SK-N-SH (cell line): ENCODE measurements around the gene ADAMTS4. TPM values are rescaled to one million over a fixed set of nuclear protein-coding genes. Genes with fewer than 3 reads are reported as not detected.

Source experiments
- CTCF ChIA-PET: fragments of 300-600, 350-600 bp; formaldehyde crosslinking; extraction: SDS; loops from one replicate; lab custom pipeline; 2021; lab: Yijun Ruan, JAX
- POLR2A ChIA-PET: fragments of 350-600 bp; sonication (Branson Sonifier 250); formaldehyde crosslinking; extraction: SDS; loops from one replicate; lab custom pipeline; 2020; ENCODE audit warnings: antibody characterized with exemption, inconsistent platforms; lab: Yijun Ruan, JAX
- DNase-seq: peaks from one replicate; pipeline ENCODE4 v3.0.0; 2012
- H2AFZ ChIP-seq: fragments of 200-600 bp; sonication (generic); 2 replicates; pipeline ENCODE4 v1.8.1; 2016; ENCODE audit warnings: antibody characterized with exemption, mild to moderate bottlenecking, low read depth
- H3F3A ChIP-seq: fragments of 200-600 bp; sonication (generic); replicated peaks from 2 replicates; pipeline ENCODE3; 2016; ENCODE audit warnings: antibody characterized with exemption, mild to moderate bottlenecking; ENCODE audit not compliant: insufficient read depth
- H3K27ac ChIP-seq, 2 experiments: fragments of 200-500 bp in 1 of 2; fragments of 200-600 bp in 1 of 2; sonication (Bioruptor generic) in 1 of 2; sonication (generic), shearing (Covaris generic) in 1 of 2; 2 replicates each; pipeline versions ENCODE4 v1.5.1 to v1.6.1; 2014 to 2016; ENCODE audit warnings: low read depth in 2 of 2, inconsistent platforms in 1 of 2, low read length in 1 of 2, mild to moderate bottlenecking in 1 of 2, mixed read lengths in 1 of 2
- H3K27me3 ChIP-seq: fragments of 200-600 bp; sonication (generic), shearing (Covaris generic); 2 replicates; pipeline ENCODE4 v1.6.1; 2016; ENCODE audit warnings: mixed run types; ENCODE audit not compliant: insufficient read depth
- H3K36me3 ChIP-seq, 2 experiments: fragments of 200-500 bp in 1 of 2; fragments of 200-600 bp in 1 of 2; sonication (Bioruptor generic) in 1 of 2; sonication (generic) in 1 of 2; replicated peaks in 1 of 2; 2 replicates each; pipeline versions ENCODE3 to v1.5.1; 2014 to 2016; ENCODE audit warnings: low read length in 1 of 2, mild to moderate bottlenecking in 1 of 2; ENCODE audit not compliant: insufficient read depth in 2 of 2, control insufficient read depth in 1 of 2
- H3K4me1 ChIP-seq, 2 experiments: fragments of 200-500 bp in 1 of 2; fragments of 200-600 bp in 1 of 2; sonication (Bioruptor generic) in 1 of 2; sonication (generic), shearing (Covaris generic) in 1 of 2; 2 replicates each; pipeline versions ENCODE4 v1.5.1 to v1.6.1; 2014 to 2016; ENCODE audit warnings: low read depth in 1 of 2, low read length in 1 of 2, mixed run types in 1 of 2; ENCODE audit not compliant: insufficient read depth in 2 of 2, control insufficient read depth in 1 of 2
- H3K4me2 ChIP-seq: fragments of 200-600 bp; sonication (generic), shearing (Covaris generic); 2 replicates; pipeline ENCODE4 v1.6.1; 2017; ENCODE audit warnings: mixed run types
- H3K4me3 ChIP-seq, 2 experiments: fragments of 200-500 bp in 1 of 2; fragments of 200-600 bp in 1 of 2; sonication (Bioruptor generic) in 1 of 2; sonication (generic), shearing (Covaris generic) in 1 of 2; 2 replicates each; pipeline versions ENCODE4 v1.5.1 to v1.8.1; 2014 to 2016; ENCODE audit warnings: low read depth in 2 of 2, inconsistent platforms in 1 of 2, low read length in 1 of 2, mild to moderate bottlenecking in 1 of 2, mixed read lengths in 1 of 2, moderate library complexity in 1 of 2
- H3K79me2 ChIP-seq: fragments of 200-600 bp; sonication (generic); 2 replicates; pipeline ENCODE4 v1.8.1; 2017; ENCODE audit warnings: mild to moderate bottlenecking; ENCODE audit not compliant: insufficient read depth
- H3K9ac ChIP-seq: fragments of 200-600 bp; sonication (generic); 2 replicates; pipeline ENCODE4 v1.6.1; 2017; ENCODE audit warnings: mixed run types
- H3K9me2 ChIP-seq: fragments of 200-600 bp; sonication (generic); 2 replicates; pipeline ENCODE4 v1.6.1; 2017; ENCODE audit warnings: mixed run types
- H3K9me3 ChIP-seq: fragments of 200-600 bp; sonication (generic); 2 replicates; pipeline ENCODE4 v1.6.1; 2017; ENCODE audit warnings: mixed run types, mild to moderate bottlenecking, moderate library complexity
- H4K20me1 ChIP-seq: fragments of 200-600 bp; sonication (generic); 2 replicates; pipeline ENCODE4 v1.6.1; 2017; ENCODE audit warnings: mild to moderate bottlenecking, mixed run types; ENCODE audit not compliant: insufficient read depth
- CHD2 ChIP-seq: fragments of 150-350 bp; IDR thresholded peaks from 2 replicates; pipeline ENCODE4 v1.6.1; 2018; ENCODE audit warnings: low read length; ENCODE audit not compliant: partially characterized antibody
- CTCF ChIP-seq: fragments of 200-600 bp; sonication (generic); IDR thresholded peaks from 2 replicates; pipeline ENCODE4 v1.6.1; 2017; ENCODE audit warnings: antibody characterized with exemption, mild to moderate bottlenecking, moderate library complexity
- ELF1 ChIP-seq: IDR thresholded peaks from 2 replicates; pipeline ENCODE4 v1.4.0; 2012
- EP300 ChIP-seq, 2 experiments: IDR thresholded peaks; 2 replicates each; pipeline versions ENCODE4 v1.4.0 to v1.6.1; 2012; ENCODE audit warnings: borderline replicate concordance in 1 of 2, low read depth in 1 of 2, low read length in 1 of 2
- MAX ChIP-seq: IDR thresholded peaks from 2 replicates; pipeline ENCODE4 v1.4.0; 2012; ENCODE audit warnings: low read depth
- MEF2A ChIP-seq: IDR thresholded peaks from 2 replicates; pipeline ENCODE4 v1.4.0; 2012; ENCODE audit warnings: low read depth, borderline replicate concordance
- MXI1 ChIP-seq: IDR thresholded peaks from 2 replicates; pipeline ENCODE4 v1.6.1; 2012; ENCODE audit warnings: mild to moderate bottlenecking, low read depth, low read length, improper control_type of control experiment
- NFIC ChIP-seq: IDR thresholded peaks from 2 replicates; pipeline ENCODE4 v1.4.0; 2012; ENCODE audit warnings: borderline replicate concordance
- NRF1 ChIP-seq: IDR thresholded peaks from 2 replicates; pipeline ENCODE4 v1.6.1; 2012; ENCODE audit warnings: low read depth, mild to moderate bottlenecking, low read length
- PBX3 ChIP-seq: IDR thresholded peaks from 2 replicates; pipeline ENCODE4; 2012
- POLR2AphosphoS5 ChIP-seq: IDR thresholded peaks from 2 replicates; pipeline ENCODE4 v1.6.1; 2012; ENCODE audit warnings: low read depth, low read length
- RAD21 ChIP-seq: IDR thresholded peaks from 2 replicates; pipeline ENCODE4 v1.6.1; 2012; ENCODE audit warnings: mild to moderate bottlenecking, low read length
- RCOR1 ChIP-seq: fragments of 150-350 bp; IDR thresholded peaks from 2 replicates; pipeline ENCODE4 v1.6.1; 2017; ENCODE audit warnings: antibody characterized with exemption, low read length
- REST ChIP-seq: IDR thresholded peaks from 2 replicates; pipeline ENCODE4 v1.6.1; 2012; ENCODE audit warnings: mild to moderate bottlenecking, low read depth, low read length, moderate library complexity
- RFX5 ChIP-seq: IDR thresholded peaks from 2 replicates; pipeline ENCODE4 v1.6.1; 2012; ENCODE audit warnings: mild to moderate bottlenecking, improper control_type of control experiment, low read length
- RXRA ChIP-seq: IDR thresholded peaks from 2 replicates; pipeline ENCODE4 v1.4.0; 2012; ENCODE audit warnings: low read depth, mild to moderate bottlenecking, borderline replicate concordance
- TCF12 ChIP-seq: IDR thresholded peaks from 2 replicates; pipeline ENCODE4 v1.4.0; 2012
- TEAD4 ChIP-seq: IDR thresholded peaks from 2 replicates; pipeline ENCODE4 v1.4.0; 2012; ENCODE audit warnings: mild to moderate bottlenecking, borderline replicate concordance; ENCODE audit not compliant: insufficient read depth
- USF1 ChIP-seq: IDR thresholded peaks from 2 replicates; pipeline ENCODE4 v1.4.0; 2012; ENCODE audit warnings: low read depth, borderline replicate concordance
- USF2 ChIP-seq: fragments of 150-350 bp; IDR thresholded peaks from 2 replicates; pipeline ENCODE4 v1.6.1; 2017; ENCODE audit warnings: antibody characterized with exemption, low read length, low read depth, borderline replicate concordance
- YY1 ChIP-seq: IDR thresholded peaks from 2 replicates; pipeline ENCODE4 v1.4.0; 2012; ENCODE audit warnings: low read depth, mild to moderate bottlenecking
- ZBTB33 ChIP-seq: IDR thresholded peaks from 2 replicates; pipeline ENCODE4 v1.4.0; 2012; ENCODE audit warnings: low read depth, borderline replicate concordance
- WGBS: methylation state at CpG from one replicate; pipeline ENCODE4 v1.1.6; 2017; ENCODE audit warnings: low lambda C conversion rate; 5-methylcytosine and 5-hydroxymethylcytosine counted together
- polyA plus RNA-seq, 3 experiments: library from polyadenylated mRNA; depleted of rRNA; stranded (reverse); fragments of >200 nt; gene quantifications; 2 replicates each; pipeline ENCODE4 v1.2.3, GENCODE V29; 2012

The ADAMTS4 gene
- polyA plus RNA-seq, 1 of the 3 experiments (the other 2 are of a cell fraction), result 1.2 TPM

GRCh38 chr1:161145832-161146231 lies 53.0 kb downstream of the ADAMTS4 start (continued):
- TF ChIP-seq REST (no peak), CTCF (no peak), NFIC (no peak), CHD2 (no peak)

- H4K20me1 ChIP-seq, result no peaks in the 10 kb centered on the region
- no peak overlapping the region for H2AFZ ChIP-seq
- no peak overlapping the region for H3K4me2 ChIP-seq
- ChIA-PET POLR2A (interaction anchor here (0.8 kb wide), 1 partner anchor 19 kb away, joined by 5 read pairs; no protein-coding TSS in a partner anchor), CTCF (interaction anchor here (0.9 to 1.3 kb wide), 6 partner anchors 11 to 53 kb away, joined by 3 to 5 read pairs (median 4); partner anchors contain the start of genes PPOX and UFC1)
- peaks cover 9% of the 10 kb centered on the region for H3F3A ChIP-seq
- no peak overlapping the region for H3K9ac ChIP-seq
- 97% methylated on average over 19 of the region's 29 CpGs for WGBS
- no peaks in the 10 kb centered on the region for H3K9me3 ChIP-seq
- H3K27ac ChIP-seq, result no peak overlapping the region
- H3K9me2 ChIP-seq, result no peaks in the 10 kb centered on the region
- H3K27me3 ChIP-seq, result no peaks in the 10 kb centered on the region
- no peaks in the 10 kb centered on the region for H3K36me3 ChIP-seq
- DNase-seq, result no peak
- H3K79me2 ChIP-seq, result no peaks in the 10 kb centered on the region
- H3K4me3 ChIP-seq, result no peak overlapping the region
- H3K4me1 ChIP-seq, result no peaks in the 10 kb centered on the region
- TF ChIP-seq PBX3 (no peak), RAD21 (no peak), TCF12 (no peak), RFX5 (no peak), NRF1 (no peak), ELF1 (no peak), MEF2A (no peak), YY1 (no peak), RCOR1 (no peak), POLR2AphosphoS5 (no peak), ZBTB33 (no peak), USF1 (no peak), MXI1 (no peak), EP300 (IDR thresholded peaks at IDR 0.05; ENCODE audit: borderline replicate concordance in 1 of 2, low read depth in 1 of 2, low read length in 1 of 2) (no peak), MAX (no peak), RXRA (no peak), USF2 (no peak), TEAD4 (no peak)
Measured at GRCh38 chr1:161140755-161141400, 58.0 kb downstream of the ADAMTS4 start.
